ENCODE results near the gene DBNDD1. TPM values are rescaled to one million over a fixed set of nuclear protein-coding genes. Genes with fewer than 3 reads are reported as not detected.
A peak's percentile ranks its signal among the peaks of the same experiment; 100 is the strongest.

DBNDD1 gene
- total and polyA plus RNA-seq, 9 donors, result 0.97 to 6.2 (median 2.1) TPM

DNA sequence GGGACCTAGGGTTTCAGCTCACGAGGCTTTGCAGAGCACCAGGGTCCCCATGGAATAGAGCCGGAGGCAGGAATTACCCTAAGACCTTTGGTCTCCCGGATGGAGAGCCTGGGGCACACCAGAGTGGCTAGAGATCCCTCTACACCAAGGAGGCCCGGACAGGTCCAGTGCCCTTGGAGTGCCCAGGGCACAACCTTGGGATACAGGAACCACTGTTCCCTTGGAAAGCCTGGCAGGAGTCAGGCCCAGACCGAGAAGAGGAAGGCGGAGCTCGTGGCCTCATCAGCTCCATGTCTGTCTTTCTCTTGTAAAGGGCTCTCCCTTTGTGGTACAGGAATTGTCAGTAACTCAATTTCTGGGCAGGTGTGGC is 3.8 kb upstream of the DBNDD1 start:
- H3K9me3 ChIP-seq, result no peaks in the 10 kb centered on the region
- peaks cover 7% of the 10 kb centered on the region for H3K4me1 ChIP-seq (ENCODE audit: insufficient read depth)
- 11 to 30% (median 15%) methylated on average over 7 of the region's 7 CpGs for WGBS, 3 donors

DNA sequence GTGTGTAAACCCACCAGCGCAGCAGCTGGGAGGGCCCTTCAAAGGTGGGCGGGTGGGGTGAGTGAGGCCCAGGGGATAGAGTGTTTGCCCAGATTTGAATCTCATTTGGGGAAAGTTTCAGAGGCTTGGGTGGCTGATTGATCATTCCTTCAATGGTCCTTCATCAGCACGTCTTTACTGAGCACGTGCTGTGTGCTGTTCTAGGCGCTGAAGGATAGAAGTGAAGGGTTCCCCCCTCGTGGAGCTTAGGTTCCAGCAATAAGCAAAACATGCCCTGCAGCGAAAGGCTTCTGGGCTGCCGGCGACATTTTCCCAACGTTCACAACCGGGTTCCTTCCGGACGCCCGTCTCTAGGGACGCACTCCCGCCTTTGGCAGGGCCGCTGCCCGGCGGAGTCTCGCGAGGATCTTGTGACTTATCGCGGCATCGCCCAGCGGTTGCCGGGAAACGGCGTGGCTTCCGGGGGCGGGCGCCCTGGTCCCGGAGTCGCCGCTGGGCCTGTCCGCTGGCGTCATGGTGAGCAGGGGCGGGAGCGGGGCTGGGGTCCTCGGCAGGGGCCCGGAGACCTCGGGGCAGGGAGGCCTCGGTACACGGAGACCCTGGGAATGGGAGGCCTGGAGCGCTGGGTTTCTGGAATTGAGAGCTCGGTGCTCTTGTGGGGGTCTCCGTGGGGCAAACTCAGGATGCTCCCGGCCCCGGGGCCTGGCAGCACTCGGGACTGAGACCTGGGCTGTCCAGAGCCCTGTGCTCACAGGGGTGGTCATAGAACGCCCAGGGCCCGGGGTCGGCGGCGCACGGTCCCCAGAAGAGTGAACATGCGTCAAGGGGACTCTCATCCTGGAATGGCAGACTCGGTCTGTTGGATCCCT is 3.2 kb upstream of the DBNDD1 start:
- peak overlapping the region in 1 of 2 donors; percentile 66 for H3K27ac ChIP-seq
- 4 to 5% (median 4%) methylated on average over 55 to 57 of the region's 57 CpGs for WGBS, 3 donors
- H3K9me3 ChIP-seq, result no peaks in the 10 kb centered on the region
- H3K4me1 ChIP-seq (ENCODE audit: insufficient read depth), result peaks cover 7% of the 10 kb centered on the region
- peak; percentile 92 to 95 (median 95) for DNase-seq
- no peak for TF ChIP-seq EP300 (IDR thresholded peaks at IDR 0.05)
- TF ChIP-seq POLR2A (IDR thresholded peaks at IDR 0.05), result no peak
- TF ChIP-seq, protein P1, sequence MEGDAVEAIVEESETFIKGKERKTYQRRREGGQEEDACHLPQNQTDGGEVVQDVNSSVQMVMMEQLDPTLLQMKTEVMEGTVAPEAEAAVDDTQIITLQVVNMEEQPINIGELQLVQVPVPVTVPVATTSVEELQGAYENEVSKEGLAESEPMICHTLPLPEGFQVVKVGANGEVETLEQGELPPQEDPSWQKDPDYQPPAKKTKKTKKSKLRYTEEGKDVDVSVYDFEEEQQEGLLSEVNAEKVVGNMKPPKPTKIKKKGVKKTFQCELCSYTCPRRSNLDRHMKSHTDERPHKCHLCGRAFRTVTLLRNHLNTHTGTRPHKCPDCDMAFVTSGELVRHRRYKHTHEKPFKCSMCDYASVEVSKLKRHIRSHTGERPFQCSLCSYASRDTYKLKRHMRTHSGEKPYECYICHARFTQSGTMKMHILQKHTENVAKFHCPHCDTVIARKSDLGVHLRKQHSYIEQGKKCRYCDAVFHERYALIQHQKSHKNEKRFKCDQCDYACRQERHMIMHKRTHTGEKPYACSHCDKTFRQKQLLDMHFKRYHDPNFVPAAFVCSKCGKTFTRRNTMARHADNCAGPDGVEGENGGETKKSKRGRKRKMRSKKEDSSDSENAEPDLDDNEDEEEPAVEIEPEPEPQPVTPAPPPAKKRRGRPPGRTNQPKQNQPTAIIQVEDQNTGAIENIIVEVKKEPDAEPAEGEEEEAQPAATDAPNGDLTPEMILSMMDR (IDR thresholded peaks at IDR 0.05), result no peak
- peak overlapping the region; percentile 63 for H3K4me3 ChIP-seq
- no peaks in the 10 kb centered on the region for H3K27me3 ChIP-seq
- intact Hi-C loops (cut with DNase I), result no loop called here
- H3K36me3 ChIP-seq, result no peaks in the 10 kb centered on the region

More for the DNA sequence above, 3.8 kb upstream of the DBNDD1 start:
- DNase-seq, result no peak
- Histone ChIP-seq H3K36me3 (no peaks in the 10 kb centered on the region), H3K27ac (peak overlapping the region in 1 of 2 donors; percentile 66), H3K4me3 (peak overlapping the region; percentile 63), H3K27me3 (no peaks in the 10 kb centered on the region)
- no peak for TF ChIP-seq EP300 (IDR thresholded peaks at IDR 0.05)
- TF ChIP-seq POLR2A (IDR thresholded peaks at IDR 0.05), result no peak
- intact Hi-C loops (cut with DNase I), result no loop called here

DNA sequence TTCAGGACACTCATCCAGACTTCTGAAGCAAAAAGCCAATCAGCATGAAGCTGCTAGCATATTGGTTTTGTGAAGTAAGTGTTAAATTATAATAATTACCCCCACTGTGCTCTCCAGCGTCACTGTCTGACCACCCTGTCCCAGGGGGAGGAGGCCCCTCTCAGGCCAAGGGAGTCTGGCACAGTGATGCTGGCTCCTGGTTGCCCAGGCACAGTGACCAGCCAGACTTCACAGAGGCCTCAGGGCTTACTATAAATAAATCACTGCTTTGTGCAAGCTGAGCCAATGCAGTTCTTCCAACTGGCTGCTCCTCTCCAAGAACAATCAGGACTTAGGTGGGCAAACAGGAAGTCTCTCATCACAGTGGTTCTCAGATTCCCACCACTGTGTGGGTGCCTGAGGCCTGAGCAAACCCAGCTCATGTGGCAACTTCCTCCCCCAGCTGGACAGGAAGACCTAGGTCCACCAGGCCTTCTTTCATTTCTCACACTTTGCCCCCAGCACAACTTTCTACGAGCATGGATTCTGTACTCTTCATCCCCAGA is 1.7 kb upstream of the DBNDD1 start:
- Histone ChIP-seq H3K4me3 (no peak overlapping the region), H3K27me3 (no peaks in the 10 kb centered on the region), H3K9me3 (no peaks in the 10 kb centered on the region), H3K27ac (no peak overlapping the region), H3K36me3 (no peaks in the 10 kb centered on the region), H3K4me1 (ENCODE audit: insufficient read depth) (peaks cover 7% of the 10 kb centered on the region)
- no peak for DNase-seq
- intact Hi-C loops (cut with DNase I), result no loop called here
- WGBS, 3 donors, result 86 to 91% (median 90%) methylated on average over 2 of the region's 2 CpGs
- TF ChIP-seq EP300 (IDR thresholded peaks at IDR 0.05) (no peak), POLR2A (IDR thresholded peaks at IDR 0.05) (no peak)
- TF ChIP-seq, protein P1 (IDR thresholded peaks at IDR 0.05), result no peak

DNA sequence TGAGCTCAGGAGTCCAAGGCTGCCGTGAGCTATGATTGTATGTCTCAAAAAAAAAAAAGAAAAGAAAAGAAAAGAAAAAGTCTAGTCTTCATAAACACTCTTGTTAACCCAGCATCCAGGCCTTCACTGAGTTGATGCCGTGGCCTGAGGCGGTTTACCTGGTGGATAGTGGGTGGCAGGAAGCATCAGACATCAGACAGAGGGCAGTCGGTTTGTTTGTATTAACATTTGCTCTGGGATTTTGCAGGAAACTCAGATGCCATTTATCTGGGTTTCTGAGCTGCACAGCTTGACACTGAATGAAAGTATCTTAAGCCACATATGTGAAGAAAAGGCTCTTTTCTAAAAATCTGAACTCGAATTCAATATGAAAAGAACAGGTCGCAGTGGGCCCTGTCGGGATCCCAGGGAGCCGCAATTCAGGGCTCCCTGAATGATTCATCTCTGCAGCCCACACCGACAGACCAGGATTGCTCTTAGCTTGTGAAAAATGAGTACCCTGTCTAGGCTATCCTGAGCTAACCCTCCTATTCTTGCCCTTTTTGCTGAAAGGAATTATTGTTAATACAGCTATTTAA is 1.1 kb upstream of the DBNDD1 start:
- peaks cover 7% of the 10 kb centered on the region for H3K4me1 ChIP-seq (ENCODE audit: insufficient read depth)
- H3K27me3 ChIP-seq, result no peaks in the 10 kb centered on the region

More for the DNA sequence above, 1.1 kb upstream of the DBNDD1 start:
- H3K4me3 ChIP-seq, result no peak overlapping the region
- intact Hi-C loops (cut with DNase I), result no loop called here
- TF ChIP-seq, protein P1 (IDR thresholded peaks at IDR 0.05), result no peak
- TF ChIP-seq POLR2A (IDR thresholded peaks at IDR 0.05) (no peak), EP300 (IDR thresholded peaks at IDR 0.05) (no peak)
- H3K27ac ChIP-seq, result no peak overlapping the region
- H3K9me3 ChIP-seq, result no peaks in the 10 kb centered on the region
- DNase-seq, result no peak
- WGBS, 3 donors, result 83 to 85% (median 84%) methylated on average over 9 of the region's 9 CpGs
- no peaks in the 10 kb centered on the region for H3K36me3 ChIP-seq

Data from ovary (tissue), 9 donors.